Gastroesophageal sphincter (tissue), 4 donors: ENCODE results near the gene GRIK2. TPM values are rescaled to one million over a fixed set of nuclear protein-coding genes. Genes with fewer than 3 reads are reported as not detected.

Source experiments
- ATAC-seq: fragments of 150-250 bp; one replicate; pipeline ENCODE4 v1.9.1; 2016; ENCODE audit warnings: mild to moderate bottlenecking, moderate library complexity
- H3K27ac ChIP-seq, 4 donors: fragments of 200-600 bp; sonication (generic) in 3 of 4; 1 replicate in 3 of 4; 2 replicates in 1 of 4; pipeline ENCODE4 v1.5.1; 2016 to 2019
- H3K27me3 ChIP-seq: fragments of 200-600 bp; sonication (generic); one replicate; pipeline ENCODE4 v1.5.1; 2019
- H3K36me3 ChIP-seq, 2 donors: fragments of 200-600 bp; sonication (generic); one replicate each; pipeline ENCODE4 v1.5.1; 2019; ENCODE audit warnings: control low read depth in 1 of 2
- H3K4me1 ChIP-seq, 3 donors: fragments of 200-600 bp; sonication (generic); 1 replicate in 2 of 3; 2 replicates in 1 of 3; pipeline ENCODE4 v1.5.1; 2016 to 2019; ENCODE audit warnings: control low read depth in 2 of 3
- H3K4me3 ChIP-seq, 2 donors: fragments of 200-600 bp; sonication (generic); one replicate each; pipeline ENCODE4 v1.5.1; 2019; ENCODE audit warnings: mild to moderate bottlenecking in 1 of 2, moderate library complexity in 1 of 2
- H3K9me3 ChIP-seq, 3 donors: fragments of 200-600 bp; sonication (generic); one replicate each; pipeline ENCODE4 v1.5.1; 2017 to 2019; ENCODE audit warnings: control low read depth in 2 of 3
- CTCF ChIP-seq, 4 experiments: fragments of 200-600 bp in 2 of 4; fragments of 450-650 bp in 2 of 4; sonication (generic) in 1 of 4; IDR thresholded peaks; one replicate each; pipeline ENCODE4 v1.5.1; 2017 to 2019; ENCODE audit warnings: antibody characterized with exemption in 4 of 4, mild to moderate bottlenecking in 2 of 4, moderate library complexity in 2 of 4
- EP300 ChIP-seq: sonication (generic); formaldehyde crosslinking; IDR thresholded peaks from one replicate; pipeline ENCODE4 v1.6.1; 2017; ENCODE audit warnings: antibody characterized with exemption, mild to moderate bottlenecking
- POLR2A ChIP-seq, 2 donors: fragments of 450-650 bp; IDR thresholded peaks; one replicate each; pipeline ENCODE4 v1.6.1; 2017; ENCODE audit warnings: antibody characterized with exemption in 2 of 2, mild to moderate bottlenecking in 2 of 2, moderate library complexity in 1 of 2
- POLR2AphosphoS5 ChIP-seq: sonication (generic); formaldehyde crosslinking; IDR thresholded peaks from one replicate; pipeline ENCODE4 v1.6.1; 2017; ENCODE audit warnings: antibody characterized with exemption
- WGBS, 2 donors: methylation state at CpG; one replicate each; pipeline ENCODE4 v1.1.5; 2018; ENCODE audit warnings: low coverage in 1 of 2; 5-methylcytosine and 5-hydroxymethylcytosine counted together
- total RNA-seq, 4 donors: library from RNA; depleted of rRNA; stranded (reverse); fragments of >200 nt; gene quantifications; one replicate each; pipeline ENCODE4 v1.1.0, GENCODE V29; 2016

The GRIK2 gene
- total RNA-seq, 4 donors from 2014 or later: 0.82 to 2.2 (median 1.0) TPM

- Histone ChIP-seq H3K9me3 (no peaks in the 10 kb centered on the region), H3K4me3 (no peak overlapping the region), H3K36me3 (no peaks in the 10 kb centered on the region), H3K27me3 (no peaks in the 10 kb centered on the region), H3K27ac (no peak overlapping the region), H3K4me1 (peaks cover 0 to 27% (median 0%) of the 10 kb centered on the region in 3 donors)
- TF ChIP-seq CTCF (IDR thresholded peaks at IDR 0.05) (no peak), EP300 (no peak), POLR2AphosphoS5 (no peak), POLR2A (IDR thresholded peaks at IDR 0.05) (no peak)
- WGBS, 2 donors: 0 to 13% methylated on average over 1 of the region's 1 CpG
- ATAC-seq: no peak
Measured at GRCh38 chr6:101666256-101666655, 272.7 kb downstream of the GRIK2 start.

DNA sequence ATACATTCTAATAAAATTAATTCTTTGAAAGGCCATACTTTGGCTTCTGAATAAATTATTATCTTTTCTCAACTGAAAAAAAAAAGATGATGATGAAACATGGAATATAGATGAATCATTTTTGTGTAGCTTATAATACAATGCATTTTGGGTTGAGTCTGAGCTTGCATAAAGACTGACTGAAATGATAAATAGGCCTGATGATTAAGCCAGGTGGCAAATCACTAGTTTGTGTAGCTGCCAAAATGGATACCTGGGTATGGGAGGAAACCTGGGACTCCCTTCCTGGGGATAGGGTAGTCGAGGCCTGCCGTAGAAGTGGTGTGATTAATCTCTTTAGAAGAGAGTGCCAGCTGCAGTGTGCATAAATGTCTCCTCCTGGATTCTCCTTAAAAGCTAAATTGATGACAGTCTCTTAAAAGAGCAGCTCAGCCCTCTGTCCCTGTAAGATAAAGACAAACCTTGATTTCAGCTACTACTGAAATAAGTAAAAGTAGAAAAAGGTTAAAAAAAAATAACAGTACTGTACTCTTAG, 275.1 kb downstream of the GRIK2 start:
- Histone ChIP-seq H3K36me3 (no peaks in the 10 kb centered on the region), H3K27ac (no peak overlapping the region), H3K9me3 (no peaks in the 10 kb centered on the region), H3K4me1 (peaks cover 0 to 27% (median 0%) of the 10 kb centered on the region in 3 donors), H3K27me3 (no peaks in the 10 kb centered on the region), H3K4me3 (no peak overlapping the region)
- TF ChIP-seq POLR2AphosphoS5 (no peak), CTCF (IDR thresholded peaks at IDR 0.05) (no peak), EP300 (no peak), POLR2A (IDR thresholded peaks at IDR 0.05) (no peak)
- WGBS, 2 donors: 13 to 21% methylated on average over 2 of the region's 2 CpGs
- ATAC-seq: no peak

- WGBS, 2 donors: 60 to 85% methylated on average over 2 of the region's 2 CpGs
- Histone ChIP-seq H3K9me3 (no peaks in the 10 kb centered on the region), H3K36me3 (no peaks in the 10 kb centered on the region), H3K27me3 (no peaks in the 10 kb centered on the region), H3K4me1 (no peaks in the 10 kb centered on the region), H3K4me3 (no peak overlapping the region), H3K27ac (no peak overlapping the region)
- no peak for ATAC-seq
- no peak for TF ChIP-seq POLR2AphosphoS5
- no peak for TF ChIP-seq CTCF (IDR thresholded peaks at IDR 0.05)
- TF ChIP-seq POLR2A (IDR thresholded peaks at IDR 0.05): no peak
- TF ChIP-seq EP300: no peak
Measured at GRCh38 chr6:101676187-101676586, 282.7 kb downstream of the GRIK2 start.

- H3K4me1 ChIP-seq: no peaks in the 10 kb centered on the region
- H3K36me3 ChIP-seq: no peaks in the 10 kb centered on the region
- TF ChIP-seq CTCF (IDR thresholded peaks at IDR 0.05) (no peak), POLR2A (IDR thresholded peaks at IDR 0.05) (no peak), EP300 (no peak), POLR2AphosphoS5 (no peak)
- H3K9me3 ChIP-seq: no peaks in the 10 kb centered on the region
- ATAC-seq: no peak
- 67 to 93% methylated on average over 1 to 5 of the region's 5 CpGs for WGBS, 2 donors
- H3K27me3 ChIP-seq: no peaks in the 10 kb centered on the region
- no peak overlapping the region for H3K27ac ChIP-seq
- no peak overlapping the region for H3K4me3 ChIP-seq
Measured at GRCh38 chr6:101682937-101683336, 289.4 kb downstream of the GRIK2 start.

DNA sequence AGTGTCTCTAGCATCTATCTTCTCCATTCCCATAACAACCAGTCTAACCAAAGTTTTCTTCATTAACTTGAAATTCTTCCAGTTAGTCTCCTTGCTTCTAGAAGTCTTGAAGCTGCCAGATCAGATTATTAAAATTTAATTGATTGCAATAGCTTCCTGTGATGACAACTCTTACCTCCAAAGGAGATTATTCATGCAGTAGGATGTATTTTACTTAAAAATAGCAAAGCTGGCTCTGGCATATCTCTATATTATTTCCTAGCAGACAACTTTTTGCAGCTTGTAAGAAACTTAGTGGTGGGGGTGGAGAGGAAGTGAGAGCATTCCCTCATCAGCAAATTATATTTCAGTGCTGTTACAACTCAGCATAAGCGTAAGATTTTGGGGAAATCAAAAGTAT, 290.4 kb downstream of the GRIK2 start:
- Histone ChIP-seq H3K36me3 (no peaks in the 10 kb centered on the region), H3K4me3 (no peak overlapping the region), H3K4me1 (no peaks in the 10 kb centered on the region), H3K9me3 (no peaks in the 10 kb centered on the region), H3K27ac (no peak overlapping the region), H3K27me3 (no peaks in the 10 kb centered on the region)
- 67 to 75% methylated on average over 1 of the region's 1 CpG for WGBS, 2 donors
- TF ChIP-seq EP300: no peak
- no peak for TF ChIP-seq POLR2A (IDR thresholded peaks at IDR 0.05)
- TF ChIP-seq CTCF (IDR thresholded peaks at IDR 0.05): no peak
- no peak for TF ChIP-seq POLR2AphosphoS5
- ATAC-seq: no peak
